Measurements from ENCODE around the gene GPR21. TPM values are rescaled to one million over a fixed set of nuclear protein-coding genes. Genes with fewer than 3 reads are reported as not detected.

The GPR21 gene
- total RNA-seq: 1 to 10 TPM in 1 of 2 experiments, under 1 TPM in 1; 0.78 to 1.3 TPM

DNA sequence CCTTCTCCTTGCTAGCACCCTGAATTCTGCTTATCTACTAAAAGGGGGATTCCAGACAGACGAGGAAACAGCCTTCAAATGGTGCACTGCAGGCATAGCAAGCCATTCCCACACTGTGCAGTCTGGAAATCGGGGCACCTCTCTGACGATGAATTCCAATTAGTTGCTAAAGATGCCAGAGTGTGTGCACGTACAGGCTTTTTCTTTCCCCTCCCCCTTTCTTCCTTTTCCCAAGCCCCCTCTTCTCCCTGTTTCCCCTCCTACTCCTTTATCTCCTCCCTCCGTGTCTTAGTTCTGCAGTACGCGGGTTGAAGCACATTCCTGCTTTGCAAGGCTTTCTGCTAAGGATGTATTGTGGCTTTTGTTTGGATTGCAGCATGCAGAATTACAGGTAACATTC is at the start of gene GPR21:
Gene GPR21 (plus strand): TSS at position 316 of the 400 bp plus-strand sequence. CDS start 900 bp downstream, outside the sequence.

Other genes starting within 250 kb of the GPR21 start
- not detected for gene OR5C1, start 244.7 kb upstream of the GPR21 start, total RNA-seq
- not detected for gene OR1K1, start 233.5 kb upstream of the GPR21 start, total RNA-seq
- 10 to 100 TPM; 23.0 to 25.4 TPM for gene PDCL, start 205.1 kb upstream of the GPR21 start, total RNA-seq
- gene RC3H2, start 128.3 kb upstream of the GPR21 start, total RNA-seq: 10 to 100 TPM; 43.2 to 45.0 TPM
- gene ZBTB6, start 120.3 kb upstream of the GPR21 start, total RNA-seq: 10 to 100 TPM; 11.4 to 12.2 TPM
- 1 to 10 TPM; 8.1 to 8.8 TPM for gene ZBTB26, start 102.2 kb upstream of the GPR21 start, total RNA-seq
- gene RABGAP1, start 92.6 kb upstream of the GPR21 start, total RNA-seq: 10 to 100 TPM; 29.8 to 32.6 TPM
- gene STRBP, start 234.9 kb downstream of the GPR21 start, total RNA-seq: 10 to 100 TPM; 22.5 to 23.0 TPM

All from activated naive CD4-positive, alpha-beta T cell treated with anti-CD3 and anti-CD28 coated beads, Interleukin-2, amount 10 ng/mL, durations not matched to agents 5 hours and 36 hours (primary cell).